CD14-positive monocyte (primary cell): ENCODE results near the gene MICAL2. TPM values are rescaled to one million over a fixed set of nuclear protein-coding genes. Genes with fewer than 3 reads are reported as not detected.
A peak's percentile ranks its signal among the peaks of the same experiment; 100 is the strongest.

ENCODE experiments used
- DNase-seq, 3 donors: peaks; one replicate each; pipeline ENCODE4 v3.0.0-alpha.2; 2011 to 2022
- H2AFZ ChIP-seq: 2 replicates; pipeline ENCODE4 v1.6.0; 2012; ENCODE audit warnings: mild to moderate bottlenecking, low read depth, low read length, inconsistent platforms; ENCODE audit not compliant: insufficient read depth, poor library complexity, severe bottlenecking
- H3K27ac ChIP-seq, 2 donors: 1 replicate in 1 of 2; 2 replicates in 1 of 2; pipeline ENCODE4 v1.5.1; 2012 to 2013; ENCODE audit warnings: low read length in 2 of 2, control low read depth in 1 of 2, inconsistent platforms in 1 of 2, low read depth in 1 of 2, mild to moderate bottlenecking in 1 of 2
- H3K27me3 ChIP-seq, 2 donors: one replicate each; pipeline versions ENCODE4 v1.6.0 to v1.6.1; 2011 to 2013; ENCODE audit warnings: low read length in 2 of 2; ENCODE audit not compliant: control insufficient read depth in 2 of 2, insufficient read depth in 2 of 2
- H3K36me3 ChIP-seq, 2 donors: replicated peaks in 1 of 2; 1 replicate in 1 of 2; 2 replicates in 1 of 2; pipeline versions ENCODE4 v1.5.1 to v1.6.1; 2012 to 2013; ENCODE audit warnings: low read length in 2 of 2, control low read depth in 1 of 2, inconsistent platforms in 1 of 2, mild to moderate bottlenecking in 1 of 2; ENCODE audit not compliant: insufficient read depth in 2 of 2, control insufficient read depth in 1 of 2
- H3K4me1 ChIP-seq, 2 donors: 1 replicate in 1 of 2; 2 replicates in 1 of 2; pipeline versions ENCODE4 v1.5.1 to v1.6.1; 2012 to 2013; ENCODE audit warnings: low read length in 2 of 2, control low read depth in 1 of 2, inconsistent platforms in 1 of 2, mild to moderate bottlenecking in 1 of 2, moderate library complexity in 1 of 2; ENCODE audit not compliant: insufficient read depth in 2 of 2, control insufficient read depth in 1 of 2
- H3K4me2 ChIP-seq: replicated peaks from 2 replicates; pipeline ENCODE3; 2012; ENCODE audit warnings: low read length, moderate library complexity, mild to moderate bottlenecking; ENCODE audit not compliant: poor library complexity, severe bottlenecking; ENCODE audit errors: extremely low read depth
- H3K4me3 ChIP-seq, 3 experiments: fragments of 200-600 bp in 1 of 3; sonication (generic) in 1 of 3; replicated peaks in 1 of 3; 1 replicate in 2 of 3; 2 replicates in 1 of 3; pipeline ENCODE4 v1.5.1; 2011 to 2013; ENCODE audit warnings: low read length in 3 of 3, mild to moderate bottlenecking in 3 of 3, control low read depth in 2 of 3, low read depth in 2 of 3, inconsistent platforms in 1 of 3, moderate library complexity in 1 of 3
- H3K79me2 ChIP-seq: 2 replicates; pipeline ENCODE4 v1.6.0; 2012; ENCODE audit warnings: mild to moderate bottlenecking, control low read depth, inconsistent platforms, low read length, moderate library complexity; ENCODE audit not compliant: insufficient read depth
- H3K9ac ChIP-seq: 2 replicates; pipeline ENCODE4 v1.6.0; 2017; ENCODE audit warnings: low read length, mild to moderate bottlenecking; ENCODE audit not compliant: insufficient read depth, poor library complexity, severe bottlenecking
- H3K9me3 ChIP-seq, 2 donors: replicated peaks in 1 of 2; 1 replicate in 1 of 2; 2 replicates in 1 of 2; pipeline versions ENCODE4 v1.5.1 to v1.6.1; 2012 to 2013; ENCODE audit warnings: low read length in 2 of 2, control low read depth in 1 of 2; ENCODE audit not compliant: control insufficient read depth in 1 of 2, insufficient read depth in 1 of 2
- H4K20me1 ChIP-seq: 2 replicates; pipeline ENCODE4 v1.6.0; 2012; ENCODE audit warnings: mild to moderate bottlenecking, low read length, control low read depth, moderate library complexity; ENCODE audit not compliant: insufficient read depth
- H3K27ac Mint-ChIP-seq, 7 donors: one replicate each; pipeline ENCODE4 v1.8.0; 2020; ENCODE audit warnings: mild to moderate bottlenecking in 7 of 7, mixed read lengths in 7 of 7, moderate library complexity in 6 of 7, inconsistent platforms in 2 of 7
- H3K27me3 Mint-ChIP-seq, 3 donors: one replicate each; pipeline ENCODE4 v1.8.0; 2021 to 2022; ENCODE audit warnings: low read depth in 3 of 3, mild to moderate bottlenecking in 3 of 3, mixed read lengths in 3 of 3, moderate library complexity in 3 of 3, inconsistent platforms in 1 of 3
- H3K36me3 Mint-ChIP-seq, 2 donors: one replicate each; pipeline ENCODE4 v1.8.0; 2020; ENCODE audit warnings: mixed read lengths in 2 of 2, inconsistent platforms in 1 of 2, mild to moderate bottlenecking in 1 of 2
- H3K4me1 Mint-ChIP-seq: one replicate; pipeline ENCODE4 v1.8.0; 2020; ENCODE audit warnings: mild to moderate bottlenecking, mixed read lengths
- H3K4me3 Mint-ChIP-seq, 2 donors: one replicate each; pipeline ENCODE4 v1.8.0; 2020; ENCODE audit warnings: mild to moderate bottlenecking in 2 of 2, mixed read lengths in 2 of 2, moderate library complexity in 1 of 2
- H3K9me3 Mint-ChIP-seq, 7 donors: one replicate each; pipeline ENCODE4 v1.8.0; 2020 to 2022; ENCODE audit warnings: mixed read lengths in 7 of 7, mild to moderate bottlenecking in 6 of 7, moderate library complexity in 6 of 7, inconsistent platforms in 2 of 7
- CTCF ChIP-seq: fragments of 200-600 bp; IDR thresholded peaks from one replicate; pipeline ENCODE4 v1.8.0; 2022; ENCODE audit warnings: antibody characterized with exemption, mild to moderate bottlenecking
- WGBS: methylation state at CpG from one replicate; pipeline ENCODE4 v1.1.5; 2013; ENCODE audit warnings: missing lambda C conversion rate; ENCODE audit not compliant: insufficient coverage; 5-methylcytosine and 5-hydroxymethylcytosine counted together
- intact Hi-C, 2 donors: fragments of 100-400 bp; cut with micrococcal nuclease; formaldehyde crosslinking; loops; one replicate each; pipeline versions ENCODE4 v1.15.0 to v1.15.1; 2023
- polyA plus RNA-seq, 3 donors: library from polyadenylated mRNA; depleted of rRNA in 1 of 3; unstranded in 2 of 3; stranded (reverse) in 1 of 3; fragments of 300-500 nt in 2 of 3; fragments of >200 nt in 1 of 3; fragmentation: Illumina TruSeq in 2 of 3; gene quantifications; 1 replicate in 2 of 3; 2 replicates in 1 of 3; pipeline ENCODE4 v1.2.3, GENCODE V29; 2012 to 2021

The MICAL2 gene
- polyA plus RNA-seq, 3 donors, result 39.8 to 72.5 (median 44.0) TPM

- Mint-ChIP-seq H3K4me3 (no peak overlapping the region), H3K9me3 (no peaks in the 10 kb centered on the region), H3K27ac (no peak overlapping the region), H3K27me3 (peaks cover 0 to 5% (median 0%) of the 10 kb centered on the region in 3 donors), H3K4me1 (peaks cover 15% of the 10 kb centered on the region), H3K36me3 (peaks cover 50 to 55% of the 10 kb centered on the region in 2 donors)
- no peak overlapping the region for H3K4me2 ChIP-seq
- H3K4me3 ChIP-seq, result no peak overlapping the region
- no peak overlapping the region for H3K9ac ChIP-seq
- H3K27ac ChIP-seq, result no peak overlapping the region
- H3K27me3 ChIP-seq, result no peaks in the 10 kb centered on the region
- no CpG with 5 or more reads among the region's 1 CpG for WGBS
- H2AFZ ChIP-seq, result no peak overlapping the region
- TF ChIP-seq CTCF, result no peak
- H4K20me1 ChIP-seq, result peaks cover 22% of the 10 kb centered on the region
- no peak for DNase-seq
- no peaks in the 10 kb centered on the region for H3K79me2 ChIP-seq
- intact Hi-C loops, result no loop called here
- H3K36me3 ChIP-seq, result peaks cover 36 to 58% of the 10 kb centered on the region in 2 donors
- no peaks in the 10 kb centered on the region for H3K9me3 ChIP-seq
- peaks cover 5 to 8% of the 10 kb centered on the region in 2 donors for H3K4me1 ChIP-seq
Measured at GRCh38 chr11:12266132-12266531, 155.7 kb downstream of the MICAL2 start.

GRCh38 chr11:12266943-12267342 is 156.6 kb downstream of the MICAL2 start:
- peaks cover 0 to 7% (median 0%) of the 10 kb centered on the region in 3 donors for H3K27me3 Mint-ChIP-seq
- no peak overlapping the region for H3K9ac ChIP-seq

More at GRCh38 chr11:12266943-12267342, 156.6 kb downstream of the MICAL2 start:
- intact Hi-C loops, result no loop called here
- H3K27me3 ChIP-seq, result no peaks in the 10 kb centered on the region
- peaks cover 28 to 50% of the 10 kb centered on the region in 2 donors for H3K36me3 ChIP-seq
- Mint-ChIP-seq H3K9me3 (no peaks in the 10 kb centered on the region), H3K27ac (peak overlapping the region in 1 of 7 donors; percentile 30), H3K4me1 (peaks cover 15% of the 10 kb centered on the region), H3K4me3 (no peak overlapping the region), H3K36me3 (peaks cover 42 to 47% of the 10 kb centered on the region in 2 donors)
- no peaks in the 10 kb centered on the region for H3K9me3 ChIP-seq
- no peak overlapping the region for H3K4me2 ChIP-seq
- H4K20me1 ChIP-seq, result peaks cover 17% of the 10 kb centered on the region
- no peak overlapping the region for H3K4me3 ChIP-seq
- no peak for DNase-seq
- no peak overlapping the region for H2AFZ ChIP-seq
- WGBS, result 98% methylated on average over 9 of the region's 10 CpGs
- no peak overlapping the region for H3K27ac ChIP-seq
- H3K4me1 ChIP-seq, result peaks cover 5 to 8% of the 10 kb centered on the region in 2 donors
- no peaks in the 10 kb centered on the region for H3K79me2 ChIP-seq
- no peak for TF ChIP-seq CTCF
